Muscle layer of duodenum (tissue), 2 donors: ENCODE data around the gene MINDY2.
"Not testable (repeated sequence)": the region's sequence is repeated elsewhere in the genome, so short reads cannot be mapped to it uniquely, and the experiment has no call there.

Experiments used
- H3K27ac ChIP-seq: one replicate; pipeline ENCODE4 v1.7.0; 2013; ENCODE audit warnings: mild to moderate bottlenecking, low read length
- H3K27me3 ChIP-seq: one replicate; pipeline ENCODE4 v1.7.0; 2013; ENCODE audit warnings: low read depth, mild to moderate bottlenecking, control low read depth, low read length
- H3K36me3 ChIP-seq, 2 donors: one replicate each; pipeline ENCODE4 v1.7.0; 2013; ENCODE audit warnings: low read length in 2 of 2, control low read depth in 1 of 2, mild to moderate bottlenecking in 1 of 2; ENCODE audit not compliant: insufficient read depth in 2 of 2, control insufficient read depth in 1 of 2
- H3K4me1 ChIP-seq, 2 donors: one replicate each; pipeline ENCODE4 v1.7.0; 2013; ENCODE audit warnings: low read length in 2 of 2, mild to moderate bottlenecking in 2 of 2, control low read depth in 1 of 2, moderate library complexity in 1 of 2; ENCODE audit not compliant: insufficient read depth in 2 of 2, control insufficient read depth in 1 of 2
- H3K4me3 ChIP-seq, 2 donors: one replicate each; pipeline ENCODE4 v1.7.0; 2013; ENCODE audit warnings: low read length in 2 of 2, low read depth in 1 of 2, mild to moderate bottlenecking in 1 of 2
- H3K9me3 ChIP-seq, 2 donors: one replicate each; pipeline ENCODE4 v1.7.0; 2013; ENCODE audit warnings: low read length in 2 of 2, control low read depth in 1 of 2, mild to moderate bottlenecking in 1 of 2; ENCODE audit not compliant: control insufficient read depth in 1 of 2
- donor health status: healthy.

Gene MINDY2

GRCh38 chr15:58870451-58870850 lies 99.3 kb downstream of the MINDY2 start:
- no peaks in the 10 kb centered on the region for H3K27me3 ChIP-seq
- no peaks in the 10 kb centered on the region for H3K9me3 ChIP-seq
- no peaks in the 10 kb centered on the region for H3K4me1 ChIP-seq
- H3K4me3 ChIP-seq, result no peak overlapping the region
- H3K27ac ChIP-seq, result no peak overlapping the region
- H3K36me3 ChIP-seq, result no peaks in the 10 kb centered on the region

GRCh38 chr15:58873267-58873666 lies 102.2 kb downstream of the MINDY2 start:
- H3K9me3 ChIP-seq, result no peaks in the 10 kb centered on the region
- peaks cover 6 to 19% of the 10 kb centered on the region in 2 donors for H3K36me3 ChIP-seq
- H3K4me1 ChIP-seq, result no peaks in the 10 kb centered on the region
- H3K27ac ChIP-seq, result no peak overlapping the region
- H3K27me3 ChIP-seq, result no peaks in the 10 kb centered on the region
- no peak overlapping the region for H3K4me3 ChIP-seq

GRCh38 chr15:58875343-58875742 lies 104.2 kb downstream of the MINDY2 start:
- Histone ChIP-seq H3K27me3 (no peaks in the 10 kb centered on the region), H3K4me3 (no peak overlapping the region), H3K36me3 (peaks cover 26 to 38% of the 10 kb centered on the region in 2 donors), H3K27ac (no peak overlapping the region), H3K4me1 (no peaks in the 10 kb centered on the region), H3K9me3 (no peaks in the 10 kb centered on the region)

- H3K27ac ChIP-seq, result no peak overlapping the region
- no peaks in the 10 kb centered on the region for H3K27me3 ChIP-seq
- H3K4me1 ChIP-seq, result no peaks in the 10 kb centered on the region
- H3K4me3 ChIP-seq, result no peak overlapping the region
- peaks cover 26 to 50% of the 10 kb centered on the region in 2 donors for H3K36me3 ChIP-seq
- H3K9me3 ChIP-seq, result no peaks in the 10 kb centered on the region
Observed at GRCh38 chr15:58876306-58877106, 105.4 kb downstream of the MINDY2 start.

GRCh38 chr15:58877999-58878825 lies 107.1 kb downstream of the MINDY2 start:
- H3K9me3 ChIP-seq, result no peaks in the 10 kb centered on the region
- H3K27ac ChIP-seq, result no peak overlapping the region
- H3K4me1 ChIP-seq, result no peaks in the 10 kb centered on the region
- peaks cover 35 to 67% of the 10 kb centered on the region in 2 donors for H3K36me3 ChIP-seq
- no peaks in the 10 kb centered on the region for H3K27me3 ChIP-seq
- H3K4me3 ChIP-seq, result no peak overlapping the region

- Histone ChIP-seq H3K27ac (no peak overlapping the region), H3K4me1 (no peaks in the 10 kb centered on the region), H3K4me3 (no peak overlapping the region), H3K27me3 (no peaks in the 10 kb centered on the region), H3K9me3 (no peaks in the 10 kb centered on the region), H3K36me3 (peaks cover 46 to 85% of the 10 kb centered on the region in 2 donors)
Observed at GRCh38 chr15:58880320-58880719, 109.2 kb downstream of the MINDY2 start.

- Histone ChIP-seq H3K27ac (no peak overlapping the region), H3K9me3 (no peaks in the 10 kb centered on the region), H3K4me1 (no peaks in the 10 kb centered on the region), H3K27me3 (no peaks in the 10 kb centered on the region), H3K4me3 (no peak overlapping the region), H3K36me3 (peaks cover 53 to 91% of the 10 kb centered on the region in 2 donors)
Observed at GRCh38 chr15:58882243-58882642, 111.1 kb downstream of the MINDY2 start.

- not testable (repeated sequence) for H3K4me3 ChIP-seq, H3K27ac ChIP-seq, H3K27me3 ChIP-seq, H3K4me1 ChIP-seq, H3K9me3 ChIP-seq
- H3K36me3 ChIP-seq, result peaks cover 60 to 94% of the 10 kb centered on the region in 2 donors
Observed at GRCh38 chr15:58883926-58884325, 112.8 kb downstream of the MINDY2 start.

- Histone ChIP-seq H3K9me3 (no peaks in the 10 kb centered on the region), H3K4me3 (no peak overlapping the region)
Observed at GRCh38 chr15:58886921-58887320, 115.8 kb downstream of the MINDY2 start.

GRCh38 chr15:58889363-58889762 lies 118.3 kb downstream of the MINDY2 start:
- H3K27me3 ChIP-seq, result no peaks in the 10 kb centered on the region
- no peak overlapping the region for H3K27ac ChIP-seq
- H3K36me3 ChIP-seq, result peaks cover 81 to 89% of the 10 kb centered on the region in 2 donors
- no peak overlapping the region for H3K4me3 ChIP-seq
- H3K9me3 ChIP-seq, result no peaks in the 10 kb centered on the region
- no peaks in the 10 kb centered on the region for H3K4me1 ChIP-seq

More at GRCh38 chr15:58886921-58887320, 115.8 kb downstream of the MINDY2 start:
- no peak overlapping the region for H3K27ac ChIP-seq
- no peaks in the 10 kb centered on the region for H3K4me1 ChIP-seq
- no peaks in the 10 kb centered on the region for H3K27me3 ChIP-seq
- peaks cover 69 to 88% of the 10 kb centered on the region in 2 donors for H3K36me3 ChIP-seq

- Histone ChIP-seq H3K4me1 (no peaks in the 10 kb centered on the region), H3K27me3 (no peaks in the 10 kb centered on the region), H3K27ac (no peak overlapping the region), H3K36me3 (peaks cover 51 to 56% of the 10 kb centered on the region in 2 donors), H3K4me3 (no peak overlapping the region), H3K9me3 (no peaks in the 10 kb centered on the region)
Observed at GRCh38 chr15:58898150-58898680, 127.1 kb downstream of the MINDY2 start.
